Measurements from ENCODE around the gene ROR2. TPM values are rescaled to one million over a fixed set of nuclear protein-coding genes. Genes with fewer than 3 reads are reported as not detected.

ROR2 gene
- total and polyA plus RNA-seq, 2 of the 8 experiments (the other 6 are each of a cell fraction or from before 2014, with no cell fraction given), result 2.7 to 4.3 TPM

DNA sequence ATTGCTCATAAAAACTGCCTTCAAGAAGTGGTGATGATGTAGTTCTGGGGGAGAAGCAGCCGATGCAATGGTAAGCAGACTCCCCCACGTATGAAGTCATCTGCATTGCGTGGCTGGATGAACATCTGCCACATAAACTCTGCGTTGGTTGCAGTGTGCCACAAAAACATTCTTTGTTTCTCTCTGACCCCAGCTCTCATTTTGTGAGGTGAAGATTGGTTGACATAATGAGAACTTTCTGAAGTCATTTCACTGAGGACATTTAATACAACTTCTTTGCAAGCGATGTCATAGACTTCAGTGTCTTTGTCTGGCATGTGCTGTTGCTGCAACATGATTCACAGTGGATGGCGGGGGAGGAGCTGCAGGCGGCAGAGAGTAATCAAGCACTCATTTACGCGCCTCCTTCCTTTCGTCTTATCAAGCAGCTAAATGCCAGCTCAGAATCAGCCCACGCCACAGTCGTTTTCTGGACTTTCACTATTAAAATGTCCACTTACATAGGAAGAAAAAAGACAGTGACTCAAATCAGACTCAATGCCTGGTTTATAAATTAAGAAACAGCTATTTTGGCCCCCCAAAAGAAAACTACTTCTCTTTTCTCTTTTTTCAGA lies 434.8 kb downstream of the ROR2 start (continued):
- TF ChIP-seq EZH2 (IDR thresholded peaks at IDR 0.05; ENCODE audit: low read depth, low read length, severe bottlenecking), result no peak
- no peak for TF ChIP-seq CTCF (IDR thresholded peaks at IDR 0.05; ENCODE audit: control extremely low read depth in 1 of 3, insufficient read depth in 1 of 3, low read depth in 1 of 3, low read length in 3 of 3)
- no peak for TF ChIP-seq SAP30 (IDR thresholded peaks at IDR 0.05; ENCODE audit: insufficient read depth, insufficient replicate concordance, low read length)
- TF ChIP-seq, protein P1, sequence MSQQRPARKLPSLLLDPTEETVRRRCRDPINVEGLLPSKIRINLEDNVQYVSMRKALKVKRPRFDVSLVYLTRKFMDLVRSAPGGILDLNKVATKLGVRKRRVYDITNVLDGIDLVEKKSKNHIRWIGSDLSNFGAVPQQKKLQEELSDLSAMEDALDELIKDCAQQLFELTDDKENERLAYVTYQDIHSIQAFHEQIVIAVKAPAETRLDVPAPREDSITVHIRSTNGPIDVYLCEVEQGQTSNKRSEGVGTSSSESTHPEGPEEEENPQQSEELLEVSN (IDR thresholded peaks at IDR 0.05), result no peak
- no peak for TF ChIP-seq GABPA (IDR thresholded peaks at IDR 0.05; ENCODE audit: borderline replicate concordance, insufficient read depth, low read length)

Small RNA genes within 50 kb of the gene (microRNA-seq; reads per million reads assigned to microRNA genes)
- gene MIR3910-1 (ENCODE audit: borderline microRNAs expressed in 2 of 2, borderline number of aligned reads in 2 of 2, borderline replicate concordance in 1 of 2) (0 reads per million in 2 experiments), gene MIR3910-2 (ENCODE audit: borderline microRNAs expressed in 2 of 2, borderline number of aligned reads in 2 of 2, borderline replicate concordance in 1 of 2) (0 reads per million in 2 experiments)

Small RNA genes within 50 kb of the gene (small RNA-seq; reads per million reads assigned to genes)
- not detected for gene MIR3910-1 (ENCODE audit: insufficient read depth)

Other genes starting within 250 kb of the ROR2 start
- 62.1 and 64.2 TPM in 2 replicates for gene SPTLC1, start 165.2 kb upstream of the ROR2 start, total RNA-seq (2021; fragmentation: NEBNext Ultra II Directional; extraction: Animal tissue kit (Norgen Biotek cat#: 25700))
- 21.6 and 34.2 TPM in 2 replicates for gene SPTLC1, start 165.2 kb upstream of the ROR2 start, polyA plus RNA-seq (2011; rRNA removed)

All from H1 (cell line).